IMR-90 (cell line): Measurements from ENCODE around the gene CDT1. TPM values are rescaled to one million over a fixed set of nuclear protein-coding genes. Genes with fewer than 3 reads are reported as not detected.

Experiments used
- ATAC-seq: fragments of 200-7000 bp; cut with Tn5 transposase; 2 replicates; pipeline ENCODE4 v1.9.1; 2020; ENCODE audit warnings: low read depth, mild to moderate bottlenecking, moderate library complexity
- BruUV-seq: library from RNA; stranded (reverse); fragments of 400-500 nt; replicated peaks from 2 replicates; lab custom pipeline; 2021; lab: Mats Ljungman, UMichigan
- CTCF ChIA-PET: fragments of 300-600 bp; formaldehyde crosslinking; extraction: SDS; loops from one replicate; lab custom pipeline; 2021; ENCODE audit warnings: antibody characterized with exemption; lab: Yijun Ruan, JAX
- POLR2A ChIA-PET: fragments of 300-600 bp; sonication (Branson Sonifier 250); formaldehyde crosslinking; loops from one replicate; lab custom pipeline; 2022; ENCODE audit warnings: antibody characterized with exemption; ENCODE audit not compliant: unreplicated experiment; lab: Charles Lee
- DNase-seq: peaks from one replicate; pipeline ENCODE4 v3.0.0; 2013
- H2AFZ ChIP-seq: replicated peaks from 2 replicates; pipeline ENCODE3; 2013; ENCODE audit warnings: low read length, mild to moderate bottlenecking; ENCODE audit not compliant: poor library complexity
- H2AK5ac ChIP-seq: 2 replicates; pipeline ENCODE4 v1.6.1; 2013; ENCODE audit warnings: low read depth, low read length, inconsistent platforms
- H2AK9ac ChIP-seq: replicated peaks from 2 replicates; pipeline ENCODE3; 2013; ENCODE audit warnings: mild to moderate bottlenecking, low read depth, low read length, moderate library complexity; ENCODE audit not compliant: poor library complexity
- H2BK120ac ChIP-seq: 2 replicates; pipeline ENCODE4 v1.6.1; 2013; ENCODE audit warnings: low read depth, low read length, inconsistent platforms
- H2BK15ac ChIP-seq: 3 replicates; pipeline ENCODE4 v1.6.1; 2013; ENCODE audit warnings: low read depth, low read length, inconsistent platforms
- H2BK20ac ChIP-seq: 2 replicates; pipeline ENCODE4 v1.6.1; 2013; ENCODE audit warnings: low read depth, mild to moderate bottlenecking, inconsistent platforms, low read length, moderate library complexity
- H2BK5ac ChIP-seq: 2 replicates; pipeline ENCODE4 v1.6.1; 2013; ENCODE audit warnings: mild to moderate bottlenecking, low read depth, low read length, inconsistent platforms; ENCODE audit not compliant: poor library complexity, severe bottlenecking
- H3K14ac ChIP-seq: replicated peaks from 2 replicates; pipeline ENCODE4 v1.6.1; 2013; ENCODE audit warnings: low read depth, low read length, inconsistent platforms
- H3K18ac ChIP-seq: 2 replicates; pipeline ENCODE4 v1.6.1; 2013; ENCODE audit warnings: low read depth, low read length, control low read depth
- H3K23ac ChIP-seq: 2 replicates; pipeline ENCODE4 v1.6.1; 2013; ENCODE audit warnings: low read depth, low read length, inconsistent platforms
- H3K27ac ChIP-seq: 2 replicates; pipeline ENCODE4 v1.5.1; 2013; ENCODE audit warnings: mild to moderate bottlenecking, control low read depth, low read length; ENCODE audit not compliant: insufficient read depth
- H3K27me3 ChIP-seq: 2 replicates; pipeline ENCODE4 v1.6.1; 2013; ENCODE audit warnings: low read length; ENCODE audit not compliant: control insufficient read depth, insufficient read depth
- H3K36me3 ChIP-seq: 2 replicates; pipeline ENCODE4 v1.6.1; 2013; ENCODE audit warnings: low read length, mixed read lengths; ENCODE audit not compliant: control insufficient read depth, insufficient read depth
- H3K4ac ChIP-seq: 2 replicates; pipeline ENCODE4 v1.6.1; 2013; ENCODE audit warnings: low read depth, low read length, inconsistent platforms
- H3K4me1 ChIP-seq: 2 replicates; pipeline ENCODE4 v1.6.1; 2013; ENCODE audit warnings: low read length, mixed read lengths; ENCODE audit not compliant: control insufficient read depth, insufficient read depth
- H3K4me2 ChIP-seq: 2 replicates; pipeline ENCODE4 v1.6.1; 2013; ENCODE audit warnings: low read depth, mild to moderate bottlenecking, control low read depth, low read length, moderate library complexity
- H3K4me3 ChIP-seq: 2 replicates; pipeline ENCODE4 v1.5.1; 2013; ENCODE audit warnings: low read depth, mild to moderate bottlenecking, control low read depth, low read length, moderate library complexity; ENCODE audit not compliant: insufficient read depth
- H3K56ac ChIP-seq: 2 replicates; pipeline ENCODE4 v1.6.1; 2013; ENCODE audit warnings: low read length, inconsistent platforms; ENCODE audit not compliant: insufficient read depth; ENCODE audit errors: extremely low read depth
- H3K79me1 ChIP-seq, 2 experiments: 2 replicates each; pipeline ENCODE4 v1.6.1; 2013; ENCODE audit warnings: low read length in 2 of 2, inconsistent platforms in 1 of 2, low read depth in 1 of 2
- H3K9ac ChIP-seq: 2 replicates; pipeline ENCODE4 v1.6.1; 2013; ENCODE audit warnings: low read depth, low read length, control low read depth
- H3K9me1 ChIP-seq: 2 replicates; pipeline ENCODE4 v1.6.1; 2013; ENCODE audit warnings: low read length, inconsistent platforms; ENCODE audit not compliant: insufficient read depth
- H3K9me3 ChIP-seq: 2 replicates; pipeline ENCODE4 v1.6.1; 2013; ENCODE audit warnings: low read length; ENCODE audit not compliant: control insufficient read depth, insufficient read depth
- H4K20me1 ChIP-seq: 2 replicates; pipeline ENCODE4 v1.6.1; 2013; ENCODE audit warnings: low read length, inconsistent platforms; ENCODE audit not compliant: insufficient read depth
- H4K5ac ChIP-seq: 2 replicates; pipeline ENCODE4 v1.6.1; 2013; ENCODE audit warnings: mild to moderate bottlenecking, low read depth, low read length, control low read depth
- H4K8ac ChIP-seq, 2 experiments: 2 replicates each; pipeline ENCODE4 v1.6.1; 2013; ENCODE audit warnings: low read depth in 2 of 2, low read length in 2 of 2, control low read depth in 1 of 2, inconsistent platforms in 1 of 2
- H4K91ac ChIP-seq: 2 replicates; pipeline ENCODE4 v1.6.1; 2013; ENCODE audit warnings: low read depth, low read length, inconsistent platforms; ENCODE audit not compliant: insufficient read depth
- FOS ChIP-seq: fragments of 150-350 bp; IDR thresholded peaks from 2 replicates; pipeline ENCODE4 v1.6.1; 2016; ENCODE audit warnings: low read depth, low read length
- MAFK ChIP-seq: IDR thresholded peaks from 2 replicates; pipeline ENCODE4 v1.6.1; 2012; ENCODE audit warnings: low read depth, low read length, improper control_type of control experiment
- POLR2A ChIP-seq: IDR thresholded peaks from 2 replicates; pipeline ENCODE4 v1.6.1; 2012; ENCODE audit warnings: mild to moderate bottlenecking, low read depth, low read length
- RCOR1 ChIP-seq: IDR thresholded peaks from 2 replicates; pipeline ENCODE4 v1.6.1; 2012; ENCODE audit warnings: mild to moderate bottlenecking, low read length, improper control_type of control experiment; ENCODE audit not compliant: insufficient replicate concordance
- USF2 ChIP-seq: fragments of 150-350 bp; IDR thresholded peaks from 2 replicates; pipeline ENCODE4 v1.6.1; 2017; ENCODE audit warnings: mild to moderate bottlenecking, antibody characterized with exemption, low read length, low read depth
- WGBS, 2 experiments: methylation state at CpG; one replicate each; pipeline versions ENCODE4 v1.1.5 to v1.1.7; 2013; ENCODE audit warnings: missing lambda C conversion rate in 2 of 2; ENCODE audit not compliant: insufficient read length in 1 of 2; ENCODE audit errors: extremely low coverage in 2 of 2; 5-methylcytosine and 5-hydroxymethylcytosine counted together
- dilution Hi-C: fragments of 300-500 bp; cut with HindIII; formaldehyde crosslinking; loops from one replicate; pipeline ENCODE4 v1.14.3; 2018; ENCODE audit warnings: low sequenced_read_pairs; ENCODE audit not compliant: unreplicated experiment
- in situ Hi-C: fragments of 300-500 bp; cut with MboI; formaldehyde crosslinking; loops from 3 replicates; pipeline ENCODE4 v1.14.3; 2019; ENCODE audit warnings: low sequenced_read_pairs, inconsistent platforms, mixed read lengths
- intact Hi-C: fragments of 100-400 bp; cut with micrococcal nuclease; formaldehyde crosslinking; loops from 2 replicates; pipeline ENCODE4 v1.10.0; 2022
- polyA plus RNA-seq, 3 experiments: library from polyadenylated mRNA; depleted of rRNA; stranded (reverse); fragments of >200 nt; gene quantifications; 2 replicates each; pipeline ENCODE4 v1.2.3, GENCODE V29; 2012; ENCODE audit warnings: low replicate concordance in 1 of 3
- total RNA-seq: library from RNA; depleted of rRNA; stranded (reverse); fragments of >200 nt; gene quantifications from 2 replicates; pipeline ENCODE4 v1.2.3, GENCODE V29; 2012

The CDT1 gene
- total and polyA plus RNA-seq, 2 of the 4 experiments (the other 2 are of a cell fraction): 3.2 to 11.8 TPM

- dilution Hi-C loops (no loop called here), in situ Hi-C loops (loop anchor here (5.0 kb wide), 1 partner anchor 32 kb away; no protein-coding TSS in a partner anchor), intact Hi-C loops (no loop called here)
- Histone ChIP-seq H4K20me1 (peaks cover 93% of the 10 kb centered on the region), H2AK5ac (peak overlapping the region; percentile 76), H3K9me3 (no peaks in the 10 kb centered on the region), H3K4me3 (no peak overlapping the region), H3K9ac (no peak overlapping the region), H3K27me3 (no peaks in the 10 kb centered on the region), H4K5ac (0 out of 2 replicates have a peak overlapping the region, but pooled peaks have one; percentile 21), H3K56ac (no peak overlapping the region), H3K18ac (no peak overlapping the region), H3K27ac (peak overlapping the region; percentile 57; the same call in 1 of the 2 replicates), H3K79me1 (peaks cover 2 to 61% of the 10 kb centered on the region in 2 experiments; a peak in 3 of 4 replicates), H3K9me1 (peaks cover 15% of the 10 kb centered on the region), H3K4me2 (peak overlapping the region; percentile 12; the same call in 1 of the 2 replicates), H3K4me1 (peaks cover 51% of the 10 kb centered on the region), H2BK20ac (no peak overlapping the region), H3K23ac (peak overlapping the region; percentile 65; the same call in 1 of the 2 replicates), H2BK5ac (peak overlapping the region; percentile 22), H2AK9ac (peak overlapping the region; percentile 79), H4K91ac (peak overlapping the region; percentile 23; the same call in 1 of the 2 replicates), H3K14ac (no peak overlapping the region), H2BK120ac (no peak overlapping the region), H4K8ac (no peak overlapping the region; a peak in 1 of 4 replicates), H2BK15ac (no peak overlapping the region), H2AFZ (peak overlapping the region; percentile 40), H3K4ac (peak overlapping the region; percentile 44), H3K36me3 (peaks cover 3% of the 10 kb centered on the region; the same call in 1 of the 2 replicates)
- BruUV-seq: no TSS peak
- ChIA-PET POLR2A (no interaction called here), CTCF (interaction anchor here (0.6 to 1.3 kb wide), 3 partner anchors 7 to 42 kb away, joined by 3 to 4 read pairs (median 3); no protein-coding TSS in a partner anchor)
- WGBS, 2 experiments: 51% methylated on average over 13 of the region's 34 CpGs; no CpG with 5 or more reads in 1 of the 2 experiments
- DNase-seq (no peak), ATAC-seq (no peak)
- no peak for TF ChIP-seq RCOR1
- no peak for TF ChIP-seq USF2
- TF ChIP-seq FOS: no peak
- no peak for TF ChIP-seq MAFK
- no peak for TF ChIP-seq POLR2A
These were observed 24.0 kb upstream of the CDT1 start for GRCh38 chr16:88779406-88780141.
